Gastrocnemius medialis (tissue), 4 donors: ENCODE data around the gene ITGAV. TPM values are rescaled to one million over a fixed set of nuclear protein-coding genes. Genes with fewer than 3 reads are reported as not detected.

Experiments
- ATAC-seq, 2 donors: fragments of 150-250 bp; one replicate each; pipeline ENCODE4 v1.9.1; 2016
- DNase-seq, 2 donors: peaks; one replicate each; pipeline ENCODE4 v3.0.0-alpha.2; 2019
- H3K27ac ChIP-seq, 4 donors: fragments of 200-600 bp; sonication (generic); 1 replicate in 1 of 4; 2 replicates in 3 of 4; pipeline ENCODE4 v1.5.1; 2016 to 2018; ENCODE audit warnings: mild to moderate bottlenecking in 2 of 4, moderate library complexity in 1 of 4
- H3K27me3 ChIP-seq, 3 donors: fragments of 200-600 bp; sonication (generic) in 2 of 3; 1 replicate in 1 of 3; 2 replicates in 2 of 3; pipeline versions ENCODE4 v1.5.1 to v1.6.0; 2016 to 2019; ENCODE audit warnings: mild to moderate bottlenecking in 1 of 3, moderate library complexity in 1 of 3
- H3K36me3 ChIP-seq, 2 donors: fragments of 200-600 bp; sonication (generic) in 1 of 2; one replicate each; pipeline ENCODE4 v1.5.1; 2017 to 2018
- H3K4me1 ChIP-seq, 2 donors: fragments of 200-600 bp; sonication (generic) in 1 of 2; one replicate each; pipeline ENCODE4 v1.5.1; 2016 to 2017; ENCODE audit warnings: mild to moderate bottlenecking in 2 of 2
- H3K4me3 ChIP-seq, 4 donors: fragments of 200-600 bp; sonication (generic) in 3 of 4; 1 replicate in 1 of 4; 2 replicates in 3 of 4; pipeline ENCODE4 v1.5.1; 2016 to 2019; ENCODE audit warnings: mild to moderate bottlenecking in 2 of 4
- H3K9me3 ChIP-seq, 3 donors: fragments of 200-600 bp; sonication (generic) in 2 of 3; 1 replicate in 1 of 3; 2 replicates in 2 of 3; pipeline ENCODE4 v1.5.1; 2016 to 2019
- CTCF ChIP-seq, 5 experiments: fragments of 450-650 bp in 3 of 5; fragments of 200-600 bp in 2 of 5; sonication (generic) in 2 of 5; IDR thresholded peaks in 4 of 5; conservative IDR thresholded peaks in 1 of 5; 1 replicate in 4 of 5; 2 replicates in 1 of 5; pipeline ENCODE4 v1.5.1; 2016 to 2019; ENCODE audit warnings: antibody characterized with exemption in 5 of 5, mild to moderate bottlenecking in 3 of 5, moderate library complexity in 3 of 5
- POLR2A ChIP-seq, 2 donors: fragments of 450-650 bp; IDR thresholded peaks; one replicate each; pipeline ENCODE4 v1.6.1; 2017; ENCODE audit warnings: antibody characterized with exemption in 2 of 2, mild to moderate bottlenecking in 2 of 2, moderate library complexity in 2 of 2
- in situ Hi-C, 4 donors: fragments of 200-750 bp; cut with MboI; loops; one replicate each; pipeline versions ENCODE4 v1.15.0 to v1.8.0; 2017; ENCODE audit warnings: low sequenced_read_pairs in 4 of 4
- intact Hi-C: fragments of 100-400 bp; cut with DNase I; formaldehyde crosslinking; loops from one replicate; pipeline ENCODE4 v1.15.1; 2023; ENCODE audit warnings: low total_unique reads
- total RNA-seq, 4 donors: library from RNA; depleted of rRNA; stranded (reverse); fragments of >200 nt; gene quantifications; one replicate each; pipeline versions ENCODE4 v1.1.0 to v1.2.3, GENCODE V29; 2016

ITGAV gene
- total RNA-seq, 4 donors from 2014 or later = 30.0 to 63.1 (median 47.4) TPM

DNA sequence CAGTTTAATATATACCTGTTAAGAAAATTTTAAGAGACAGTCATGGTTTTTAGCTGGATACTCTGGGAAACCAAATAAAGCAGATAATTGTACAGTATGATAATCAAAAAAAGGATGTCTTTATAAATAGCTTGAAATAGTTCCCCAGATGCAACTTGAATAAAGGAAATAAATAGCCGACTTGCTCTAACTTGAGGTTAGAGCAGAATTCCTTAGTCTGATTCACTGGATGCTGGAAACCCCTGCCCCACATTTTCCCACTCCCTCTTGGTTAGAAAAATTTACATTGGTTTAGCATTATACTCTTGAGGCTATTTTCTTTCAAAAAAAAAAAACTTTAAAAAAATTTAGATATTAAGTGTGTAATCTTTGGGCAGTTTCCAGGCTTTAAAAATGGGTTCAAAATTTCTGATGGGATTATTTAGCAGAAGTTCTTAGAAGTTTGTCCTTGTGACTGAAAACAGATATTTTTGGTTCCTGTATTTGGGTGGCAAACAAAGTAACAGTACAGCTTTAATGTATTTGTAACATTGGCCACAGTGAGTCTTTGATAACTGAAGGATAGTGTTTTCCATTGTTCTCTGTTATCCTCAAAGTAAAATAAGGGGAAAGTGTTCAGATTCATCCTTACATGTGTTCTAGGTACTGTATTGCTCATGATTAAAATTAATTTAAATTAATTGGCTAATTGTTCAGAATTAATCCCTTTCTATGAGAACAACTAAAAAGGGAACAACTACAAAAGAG is 39.6 kb downstream of the ITGAV start:
- in situ Hi-C loops = no loop called here
- no peaks in the 10 kb centered on the region for H3K27me3 ChIP-seq
- H3K4me3 ChIP-seq = no peak overlapping the region
- H3K9me3 ChIP-seq = no peaks in the 10 kb centered on the region
- ATAC-seq (no peak), DNase-seq (no peak)
- H3K27ac ChIP-seq = no peak overlapping the region
- intact Hi-C loops = no loop called here
- TF ChIP-seq POLR2A (IDR thresholded peaks at IDR 0.05) (no peak), CTCF (IDR thresholded peaks at IDR 0.05 in 4 of 5, conservative IDR thresholded peaks at IDR 0.05 in 1 of 5) (no peak)
- no peaks in the 10 kb centered on the region for H3K4me1 ChIP-seq
- peaks cover 0 to 5% of the 10 kb centered on the region in 2 donors for H3K36me3 ChIP-seq

- no peak for ATAC-seq
- peaks cover 0 to 8% of the 10 kb centered on the region in 2 donors for H3K36me3 ChIP-seq
- no peak overlapping the region for H3K27ac ChIP-seq
- intact Hi-C loops = no loop called here
- in situ Hi-C loops = no loop called here
- H3K27me3 ChIP-seq = no peaks in the 10 kb centered on the region
- H3K4me3 ChIP-seq = no peak overlapping the region
- no peaks in the 10 kb centered on the region for H3K4me1 ChIP-seq
- H3K9me3 ChIP-seq = no peaks in the 10 kb centered on the region
- TF ChIP-seq CTCF (IDR thresholded peaks at IDR 0.05 in 4 of 5, conservative IDR thresholded peaks at IDR 0.05 in 1 of 5) (no peak), POLR2A (IDR thresholded peaks at IDR 0.05) (no peak)
- DNase-seq = no peak
These were observed 42.6 kb downstream of the ITGAV start for GRCh38 chr2:186632417-186632816.

GRCh38 chr2:186634701-186635100 is 44.8 kb downstream of the ITGAV start:
- ATAC-seq (no peak), DNase-seq (no peak)
- peaks cover 0 to 18% of the 10 kb centered on the region in 2 donors for H3K36me3 ChIP-seq
- intact Hi-C loops (no loop called here), in situ Hi-C loops (no loop called here)
- no peaks in the 10 kb centered on the region for H3K9me3 ChIP-seq
- no peak overlapping the region for H3K27ac ChIP-seq
- H3K27me3 ChIP-seq = no peaks in the 10 kb centered on the region
- TF ChIP-seq POLR2A (IDR thresholded peaks at IDR 0.05) = no peak
- TF ChIP-seq CTCF (IDR thresholded peaks at IDR 0.05 in 4 of 5, conservative IDR thresholded peaks at IDR 0.05 in 1 of 5) = no peak
- H3K4me3 ChIP-seq = no peak overlapping the region
- H3K4me1 ChIP-seq = no peaks in the 10 kb centered on the region

GRCh38 chr2:186636800-186637496 is 47.1 kb downstream of the ITGAV start:
- Histone ChIP-seq H3K27ac (no peak overlapping the region), H3K4me3 (no peak overlapping the region), H3K4me1 (no peaks in the 10 kb centered on the region), H3K9me3 (no peaks in the 10 kb centered on the region), H3K36me3 (peaks cover 0 to 30% of the 10 kb centered on the region in 2 donors), H3K27me3 (no peaks in the 10 kb centered on the region)
- in situ Hi-C loops (no loop called here), intact Hi-C loops (no loop called here)
- ATAC-seq = no peak
- no peak for DNase-seq
- TF ChIP-seq POLR2A (IDR thresholded peaks at IDR 0.05) (no peak), CTCF (IDR thresholded peaks at IDR 0.05 in 4 of 5, conservative IDR thresholded peaks at IDR 0.05 in 1 of 5) (no peak)
